NCI-H1417 (cell line): ENCODE measurements around the gene ANKRD27.

Source experiments
- DNase-seq, 3 experiments: peaks; one replicate each; lab custom pipeline; 2025; lab: John Stamatoyannopoulos, UW

ANKRD27 gene

GRCh38 chr19:32550666-32551065 is 124.3 kb downstream of the ANKRD27 start:
- no peak for DNase-seq
